Measurements from ENCODE around the gene GALR2.

DNA sequence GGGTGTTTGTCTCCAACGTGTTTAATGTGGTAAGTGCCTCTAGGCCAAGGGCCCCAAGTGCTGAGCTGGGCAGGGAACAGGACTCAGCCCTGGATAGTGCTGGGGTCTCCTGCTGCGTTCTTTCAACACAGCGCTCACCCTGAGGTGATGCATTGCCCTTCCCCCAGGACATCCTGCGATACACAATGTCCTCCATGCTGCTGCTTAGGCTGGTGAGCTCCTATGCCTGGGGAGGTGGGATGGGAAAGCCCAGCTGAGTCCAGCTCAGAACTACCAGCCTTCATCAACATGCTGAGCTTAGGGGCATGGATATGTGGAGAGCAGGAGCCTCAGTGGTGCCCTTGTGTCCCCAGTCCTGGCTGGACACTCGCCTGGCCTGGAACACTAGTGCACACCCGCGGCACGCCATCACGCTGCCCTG, 5.0 kb downstream of the GALR2 start:
- TF ChIP-seq, protein P1, sequence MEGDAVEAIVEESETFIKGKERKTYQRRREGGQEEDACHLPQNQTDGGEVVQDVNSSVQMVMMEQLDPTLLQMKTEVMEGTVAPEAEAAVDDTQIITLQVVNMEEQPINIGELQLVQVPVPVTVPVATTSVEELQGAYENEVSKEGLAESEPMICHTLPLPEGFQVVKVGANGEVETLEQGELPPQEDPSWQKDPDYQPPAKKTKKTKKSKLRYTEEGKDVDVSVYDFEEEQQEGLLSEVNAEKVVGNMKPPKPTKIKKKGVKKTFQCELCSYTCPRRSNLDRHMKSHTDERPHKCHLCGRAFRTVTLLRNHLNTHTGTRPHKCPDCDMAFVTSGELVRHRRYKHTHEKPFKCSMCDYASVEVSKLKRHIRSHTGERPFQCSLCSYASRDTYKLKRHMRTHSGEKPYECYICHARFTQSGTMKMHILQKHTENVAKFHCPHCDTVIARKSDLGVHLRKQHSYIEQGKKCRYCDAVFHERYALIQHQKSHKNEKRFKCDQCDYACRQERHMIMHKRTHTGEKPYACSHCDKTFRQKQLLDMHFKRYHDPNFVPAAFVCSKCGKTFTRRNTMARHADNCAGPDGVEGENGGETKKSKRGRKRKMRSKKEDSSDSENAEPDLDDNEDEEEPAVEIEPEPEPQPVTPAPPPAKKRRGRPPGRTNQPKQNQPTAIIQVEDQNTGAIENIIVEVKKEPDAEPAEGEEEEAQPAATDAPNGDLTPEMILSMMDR (IDR thresholded peaks at IDR 0.05): no peak
- TF ChIP-seq SIN3A (IDR thresholded peaks at IDR 0.05; ENCODE audit: borderline replicate concordance, insufficient read depth, low read depth, low read length): no peak

All from Panc1 (cell line).